ENCODE data around the gene SKI. TPM values are rescaled to one million over a fixed set of nuclear protein-coding genes. Genes with fewer than 3 reads are reported as not detected.
A peak's percentile ranks its signal among the peaks of the same experiment; 100 is the strongest.

Gene SKI
- total RNA-seq, 1 donor from 2014 or later = 66.2 TPM

GRCh38 chr1:2229911-2230731 lies 2.0 kb downstream of the SKI start:
- Histone ChIP-seq H3K79me2 (ENCODE audit: insufficient read depth, low read length) (peaks cover 66% of the 10 kb centered on the region), H3K27me3 (ENCODE audit: insufficient read depth, low read length) (no peaks in the 10 kb centered on the region), H3K4me2 (ENCODE audit: low read length) (peak overlapping the region; percentile 95), H3K27ac (ENCODE audit: low read depth, low read length) (peak overlapping the region; percentile 54), H3K9me3 (ENCODE audit: insufficient read depth, low read depth, low read length) (no peaks in the 10 kb centered on the region), H3K36me3 (ENCODE audit: insufficient read depth, low read length) (no peaks in the 10 kb centered on the region), H3K4me3 (ENCODE audit: insufficient read depth, low read depth, low read length) (peak overlapping the region; percentile 91), H3K9ac (ENCODE audit: low read length) (peak overlapping the region; percentile 88), H4K20me1 (ENCODE audit: insufficient read depth, low read length) (peaks cover 64% of the 10 kb centered on the region), H3K4me1 (ENCODE audit: insufficient read depth, low read length) (peaks cover 47% of the 10 kb centered on the region), H2AFZ (ENCODE audit: low read depth, low read length) (no peak overlapping the region)
- H3K9me3 Mint-ChIP-seq (ENCODE audit: unreplicated experiment) = no peaks in the 10 kb centered on the region
- H3K4me1 Mint-ChIP-seq (ENCODE audit: low read depth, unreplicated experiment) = peaks cover 34% of the 10 kb centered on the region
- peak; percentile 54 for DNase-seq (ENCODE audit: low read depth)
- H3K27me3 Mint-ChIP-seq (ENCODE audit: low read depth, unreplicated experiment) = no peaks in the 10 kb centered on the region
- TF ChIP-seq CTCF (IDR thresholded peaks at IDR 0.05; ENCODE audit: insufficient read depth, low read depth, low read length) (no peak), EZH2 (IDR thresholded peaks at IDR 0.05; ENCODE audit: insufficient read depth, low read length) (no peak)
- no peak for FAIRE-seq
- H3K27ac Mint-ChIP-seq (ENCODE audit: unreplicated experiment) = peak overlapping the region; percentile 80
- H3K4me3 Mint-ChIP-seq (ENCODE audit: unreplicated experiment) = peak overlapping the region; percentile 92
- H3K36me3 Mint-ChIP-seq (ENCODE audit: low read depth, unreplicated experiment) = peaks cover 6% of the 10 kb centered on the region

GRCh38 chr1:2230781-2231531 lies 2.8 kb downstream of the SKI start:
- Histone ChIP-seq H4K20me1 (ENCODE audit: insufficient read depth, low read length) (peaks cover 72% of the 10 kb centered on the region), H3K9me3 (ENCODE audit: insufficient read depth, low read depth, low read length) (no peaks in the 10 kb centered on the region), H3K4me2 (ENCODE audit: low read length) (peak overlapping the region; percentile 95), H3K27me3 (ENCODE audit: insufficient read depth, low read length) (no peaks in the 10 kb centered on the region), H3K27ac (ENCODE audit: low read depth, low read length) (peak overlapping the region; percentile 54), H3K36me3 (ENCODE audit: insufficient read depth, low read length) (no peaks in the 10 kb centered on the region), H3K9ac (ENCODE audit: low read length) (peak overlapping the region; percentile 88), H2AFZ (ENCODE audit: low read depth, low read length) (no peak overlapping the region), H3K4me1 (ENCODE audit: insufficient read depth, low read length) (peaks cover 48% of the 10 kb centered on the region), H3K4me3 (ENCODE audit: insufficient read depth, low read depth, low read length) (peak overlapping the region; percentile 91), H3K79me2 (ENCODE audit: insufficient read depth, low read length) (peaks cover 74% of the 10 kb centered on the region)
- peak overlapping the region; percentile 80 for H3K27ac Mint-ChIP-seq (ENCODE audit: unreplicated experiment)
- H3K27me3 Mint-ChIP-seq (ENCODE audit: low read depth, unreplicated experiment) = no peaks in the 10 kb centered on the region
- H3K4me1 Mint-ChIP-seq (ENCODE audit: low read depth, unreplicated experiment) = peaks cover 40% of the 10 kb centered on the region
- H3K4me3 Mint-ChIP-seq (ENCODE audit: unreplicated experiment) = peak overlapping the region; percentile 92
- FAIRE-seq = no peak
- TF ChIP-seq EZH2 (IDR thresholded peaks at IDR 0.05; ENCODE audit: insufficient read depth, low read length) (no peak), CTCF (IDR thresholded peaks at IDR 0.05; ENCODE audit: insufficient read depth, low read depth, low read length) (no peak)
- no peaks in the 10 kb centered on the region for H3K9me3 Mint-ChIP-seq (ENCODE audit: unreplicated experiment)
- DNase-seq (ENCODE audit: low read depth) = no peak
- H3K36me3 Mint-ChIP-seq (ENCODE audit: low read depth, unreplicated experiment) = peaks cover 6% of the 10 kb centered on the region

Data from astrocyte (in vitro differentiated cells and primary cell).